ACHN (cell line): ENCODE results near the gene PXMP4.
A peak's percentile ranks its signal among the peaks of the same experiment; 100 is the strongest.

Experiments used
- DNase-seq: peaks from one replicate; pipeline ENCODE4 v3.0.0-alpha.2; 2015
- in situ Hi-C: cut with HindIII; loops from 2 replicates; pipeline ENCODE4 v1.10.0; 2017; ENCODE audit warnings: low sequenced_read_pairs, low pct_ligation_motif_present, low pct_unique_long_range_greater_than_20kb

PXMP4 gene

GRCh38 chr20:33733654-33734576 lies 13.8 kb upstream of the PXMP4 start:
- peak; percentile 59 for DNase-seq
- in situ Hi-C loops, result no loop called here

GRCh38 chr20:33732166-33732970 lies 12.3 kb upstream of the PXMP4 start:
- in situ Hi-C loops, result no loop called here
- no peak for DNase-seq

- in situ Hi-C loops, result no loop called here
- peak; percentile 85 for DNase-seq
These were observed 11.6 kb upstream of the PXMP4 start, which contains the start of gene ZNF341 for GRCh38 chr20:33731693-33732165. Gene ZNF341 (plus strand): TSS chr20:33731996. CDS start chr20:33732022, 26 bp downstream.

DNA sequence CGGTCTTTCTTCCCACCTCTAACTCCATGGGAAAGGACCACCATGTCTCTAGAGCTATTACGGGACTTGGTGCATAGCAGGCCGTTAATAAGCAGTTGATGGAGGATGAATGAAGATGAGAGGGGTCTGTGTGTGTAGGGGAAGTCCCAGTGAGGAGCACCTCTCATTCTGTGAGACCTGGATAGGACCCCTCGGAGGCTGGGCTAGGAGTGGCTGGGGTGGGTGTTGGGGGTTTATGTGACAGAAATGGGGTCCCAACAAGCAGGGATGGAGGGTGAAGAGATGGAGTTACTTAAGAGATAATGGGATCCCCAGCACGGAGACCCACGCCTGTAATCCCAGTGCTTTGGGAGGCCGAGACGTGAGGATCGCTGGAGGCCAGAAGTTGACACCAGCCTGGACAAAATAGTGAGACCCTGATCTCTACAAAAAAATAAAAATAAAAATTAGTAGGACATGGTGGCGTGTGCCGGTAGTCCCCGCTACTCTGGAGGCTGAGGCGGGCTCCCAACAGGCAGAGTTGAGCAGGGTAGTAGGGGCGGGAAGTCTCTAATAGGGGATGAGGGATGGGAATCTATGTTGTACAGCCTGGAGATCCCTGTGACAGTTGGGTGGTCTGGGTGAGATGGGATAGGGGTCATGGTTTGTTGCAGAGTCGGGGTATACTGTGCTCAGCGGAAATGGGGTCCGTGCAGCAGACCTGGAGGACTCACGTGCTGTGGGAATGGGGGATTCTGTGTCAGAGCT lies 11.0 kb upstream of the PXMP4 start:
- in situ Hi-C loops, result no loop called here
- no peak for DNase-seq

DNA sequence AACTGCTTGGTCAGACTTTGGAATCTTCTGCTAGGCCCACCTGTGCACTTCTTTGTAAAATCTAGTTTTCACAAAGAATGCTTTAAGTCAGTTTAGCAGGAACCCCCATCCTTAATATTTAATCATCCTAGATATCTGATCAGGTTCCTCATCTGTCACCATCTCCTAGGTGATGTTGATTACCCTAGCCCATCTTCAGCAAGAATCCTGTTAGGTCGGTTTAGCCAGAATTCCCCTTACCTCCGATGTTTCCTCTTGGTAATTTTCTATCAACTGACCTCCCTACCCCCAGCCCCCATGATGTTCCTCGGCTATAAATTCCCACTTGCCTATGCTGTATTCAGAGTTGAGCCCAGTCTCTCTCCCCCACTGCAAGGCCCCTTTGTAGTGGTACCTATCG lies 9.0 kb upstream of the PXMP4 start:
- no peak for DNase-seq
- in situ Hi-C loops, result no loop called here

DNA sequence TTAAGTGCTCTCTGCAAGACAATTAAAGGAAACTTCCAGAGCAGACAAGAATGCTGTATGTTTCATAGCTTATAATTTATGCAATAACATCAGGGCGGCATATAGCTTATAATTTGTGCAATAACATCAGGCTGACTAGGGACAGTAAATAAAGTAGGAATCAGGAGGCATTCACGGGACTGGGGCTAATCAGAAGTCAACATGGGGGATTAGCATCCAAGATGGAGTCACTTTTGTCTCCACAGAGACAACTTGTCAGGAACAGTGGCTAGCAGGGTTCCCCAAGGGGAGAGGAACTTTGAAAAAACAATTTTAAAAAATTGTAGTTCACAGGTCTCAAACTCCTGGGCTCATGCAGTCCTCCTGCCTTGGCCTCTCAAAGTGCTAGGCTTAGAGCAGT lies 8.4 kb upstream of the PXMP4 start:
- in situ Hi-C loops, result no loop called here
- no peak for DNase-seq

GRCh38 chr20:33727806-33728205 lies 7.7 kb upstream of the PXMP4 start:
- DNase-seq, result no peak
- in situ Hi-C loops, result no loop called here

DNA sequence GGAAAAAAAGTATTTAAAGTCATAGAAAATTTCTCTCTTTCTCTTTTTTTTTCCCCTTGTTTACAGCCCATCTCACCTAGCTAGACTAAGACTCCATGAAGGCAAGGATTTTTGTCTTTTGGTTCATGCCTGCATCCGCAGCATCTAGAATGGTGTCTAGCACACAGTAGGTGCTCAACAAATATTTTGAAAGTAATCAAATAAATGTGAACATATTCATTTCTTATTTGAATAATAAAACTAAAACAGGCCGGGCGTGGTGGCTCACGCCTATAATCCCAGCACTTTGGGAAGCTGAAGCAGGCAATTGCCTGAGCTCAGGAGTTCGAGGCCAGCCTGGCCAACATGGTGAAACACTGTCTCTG lies 7.0 kb upstream of the PXMP4 start:
- DNase-seq, result no peak
- in situ Hi-C loops, result no loop called here

DNA sequence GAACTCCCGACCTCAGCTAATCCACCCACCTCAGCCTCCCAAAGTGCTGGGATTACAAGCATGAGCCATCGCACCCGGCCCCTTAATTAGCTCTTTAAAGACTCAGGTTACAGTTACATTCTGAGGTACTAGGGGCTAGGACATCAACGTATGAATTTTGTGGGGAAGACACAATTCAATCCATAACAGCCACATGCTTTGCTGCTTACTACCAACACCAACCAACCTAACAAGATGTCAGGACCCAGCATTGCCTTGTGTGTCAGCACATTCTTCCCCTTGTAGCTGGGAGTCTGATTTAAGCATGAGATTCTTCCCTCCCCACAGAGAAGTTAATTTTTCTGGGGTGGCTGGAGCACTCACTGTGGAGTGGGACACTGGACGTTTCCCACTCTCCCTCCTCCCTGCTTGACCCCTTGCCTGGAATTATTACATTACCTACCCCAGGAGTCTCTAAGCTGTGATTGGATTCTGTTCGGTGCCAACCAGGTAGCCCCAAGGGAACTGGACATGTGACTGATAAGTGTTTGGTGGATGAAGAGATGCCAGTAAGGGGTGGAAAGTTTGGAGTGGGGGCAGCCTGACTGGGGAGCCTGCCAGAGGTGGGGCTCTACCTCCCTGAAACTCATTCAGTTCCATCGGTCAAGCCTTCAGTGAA lies 5.6 kb upstream of the PXMP4 start:
- in situ Hi-C loops, result no loop called here
- DNase-seq, result no peak

GRCh38 chr20:33724439-33725094 lies 4.5 kb upstream of the PXMP4 start:
- DNase-seq, result no peak
- in situ Hi-C loops, result no loop called here

DNA sequence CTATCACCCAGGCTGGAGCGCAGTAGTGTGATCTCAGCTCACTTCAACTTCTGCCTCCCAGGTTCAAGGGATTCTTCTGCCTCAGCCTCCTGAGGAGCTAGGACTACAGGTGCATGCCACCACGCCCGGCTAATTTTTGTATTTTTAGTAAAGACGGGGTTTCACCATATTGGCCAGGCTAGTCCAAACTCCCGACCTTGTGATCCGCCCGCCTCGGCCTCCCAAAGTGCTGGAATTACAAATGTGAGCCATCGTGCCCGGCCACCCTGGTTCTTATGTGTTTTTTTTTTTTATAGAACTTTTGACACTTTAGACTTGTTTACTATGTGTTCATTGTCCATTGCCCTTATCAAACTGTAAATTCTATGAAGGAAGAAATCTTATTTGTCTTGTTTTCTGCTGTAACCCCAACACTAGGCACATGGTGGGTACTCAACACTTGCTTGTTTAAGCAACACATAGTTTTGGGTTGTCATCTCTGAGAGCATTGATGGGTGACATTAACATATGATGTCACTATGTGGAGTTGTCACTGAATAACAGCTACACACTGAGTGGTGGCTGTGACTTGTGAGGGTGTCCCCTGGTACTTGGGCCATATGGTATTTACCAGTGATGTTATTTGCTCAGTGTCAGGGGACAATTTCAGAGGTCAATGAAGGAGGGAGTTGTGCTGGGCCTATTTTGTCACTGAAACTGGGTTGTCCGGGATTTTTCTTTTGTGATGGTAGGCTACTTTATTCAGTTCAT lies 1.5 kb upstream of the PXMP4 start:
- in situ Hi-C loops, result no loop called here
- DNase-seq, result no peak

DNA sequence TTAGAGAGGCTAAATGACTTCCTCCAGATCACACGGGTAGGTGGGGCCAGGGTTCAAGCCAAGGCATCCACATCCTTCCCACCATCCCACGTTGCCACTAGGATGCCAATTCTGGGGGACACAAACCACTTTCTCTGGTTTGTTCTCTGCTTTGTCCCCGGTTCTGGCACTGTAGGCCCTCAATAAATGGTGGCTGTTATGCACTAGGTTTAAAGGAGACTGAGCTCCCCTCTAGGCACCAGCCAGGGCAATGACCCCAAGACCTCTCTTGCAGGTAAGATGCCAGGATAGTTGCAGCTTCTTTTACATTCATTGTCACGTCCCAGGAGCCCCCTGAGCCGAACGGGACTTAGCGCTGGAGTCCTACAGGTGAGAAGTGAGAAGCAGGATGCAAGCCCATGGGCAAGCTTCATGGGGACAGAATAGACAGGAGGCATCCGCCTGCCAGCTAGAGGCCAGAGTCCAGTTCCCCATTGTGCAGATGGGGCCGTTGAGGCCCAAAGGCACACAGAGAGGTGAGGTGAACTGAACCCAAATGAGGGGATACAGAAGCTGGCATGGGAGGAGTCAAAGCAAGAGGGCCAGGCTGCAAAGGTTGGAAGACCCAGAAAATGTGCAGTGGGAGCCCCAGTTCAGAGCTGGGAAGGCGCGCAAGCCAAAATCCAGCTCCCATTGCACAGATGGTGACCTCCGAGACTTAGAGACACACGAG lies 677 bp downstream of the PXMP4 start:
- DNase-seq, result no peak
- in situ Hi-C loops, result no loop called here

DNA sequence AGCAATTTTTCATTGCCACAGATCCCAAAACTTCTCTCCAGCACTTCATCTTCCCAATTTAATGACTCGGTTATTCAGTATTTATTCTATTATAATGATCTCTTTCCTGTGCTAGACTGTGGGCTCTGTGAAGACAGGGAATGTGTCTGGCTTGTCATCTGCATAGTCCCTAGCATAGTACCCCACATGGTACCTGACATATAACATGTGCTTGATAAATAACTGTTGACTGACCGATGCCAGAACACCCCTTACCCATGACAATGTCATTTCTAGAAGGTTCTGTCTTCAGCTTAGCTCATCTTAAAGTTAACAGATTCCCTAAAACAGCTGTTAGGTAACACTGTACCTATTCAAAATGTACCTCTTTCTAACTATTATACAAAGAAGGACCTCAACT lies 3.6 kb downstream of the PXMP4 start:
- no peak for DNase-seq

GRCh38 chr20:33713865-33714367 lies 6.2 kb downstream of the PXMP4 start:
- no peak for DNase-seq
- in situ Hi-C loops, result no loop called here

More for the DNA sequence above, 3.6 kb downstream of the PXMP4 start:
- in situ Hi-C loops, result no loop called here

- in situ Hi-C loops, result no loop called here
- DNase-seq, result no peak
These were observed 8.7 kb downstream of the PXMP4 start for GRCh38 chr20:33711446-33711738.

DNA sequence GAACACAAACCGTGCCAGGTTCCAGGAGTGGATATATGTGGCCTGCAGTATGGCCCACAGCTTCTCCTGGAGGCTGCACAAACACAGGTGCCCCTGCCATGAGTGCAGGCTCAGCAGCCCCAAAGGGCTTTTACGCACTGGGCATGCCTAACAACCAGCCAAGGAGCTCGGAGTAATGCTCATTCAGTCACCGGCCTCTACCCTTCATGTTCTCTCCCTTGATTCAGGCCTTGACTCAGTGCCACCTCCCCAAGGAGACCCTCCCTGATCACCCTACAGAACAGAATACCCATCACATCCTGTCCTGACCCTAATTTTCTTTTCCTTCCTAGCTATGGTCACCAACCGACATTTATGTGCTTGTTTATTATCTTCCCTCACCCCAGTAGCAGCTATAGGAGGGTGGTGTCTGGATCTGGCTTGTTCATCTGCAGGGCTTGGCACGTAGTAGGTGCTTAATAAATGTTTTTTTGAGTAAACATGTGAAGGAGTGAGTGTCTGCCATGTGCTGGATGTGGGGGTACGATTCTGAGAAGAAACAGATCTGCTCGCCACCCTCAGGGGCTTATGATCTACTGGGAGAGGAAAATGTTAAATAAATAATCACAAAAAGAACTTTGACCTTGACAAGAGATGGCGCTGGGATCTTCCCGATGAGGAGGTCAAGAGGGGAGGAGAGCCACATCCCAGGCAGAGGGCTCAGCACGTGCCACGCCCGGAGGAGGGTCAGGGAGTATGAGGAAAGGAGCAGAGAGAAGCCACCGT lies 9.2 kb downstream of the PXMP4 start:
- no peak for DNase-seq
- in situ Hi-C loops, result no loop called here
